Muscle of back (tissue), 13 donors: ENCODE results near the gene ECSCR. TPM values are rescaled to one million over a fixed set of nuclear protein-coding genes. Genes with fewer than 3 reads are reported as not detected.
"Not testable (repeated sequence)": the region's sequence is repeated elsewhere in the genome, so short reads cannot be mapped to it uniquely, and the experiment has no call there.

ENCODE experiments used
- DNase-seq, 3 donors: peaks; one replicate each; pipeline versions ENCODE4 v3.0.0 to v3.0.0-alpha.2; 2013
- long read RNA-seq, 9 donors: transcript quantifications; one replicate each; lab custom pipeline, GENCODE V29; 2026
- polyA plus RNA-seq, 10 donors: library from polyadenylated mRNA; unstranded; fragments of 120-200 nt; gene quantifications; one replicate each; pipeline ENCODE4 v1.2.1, GENCODE V29; 2013; ENCODE audit not compliant: insufficient read length in 10 of 10

Gene ECSCR
- 10 to 100 TPM; 28.8 to 40.9 (median 32.3) TPM for polyA plus RNA-seq
- long read RNA-seq, donor 1, transcript ECSCR-201 (10 exons, 1,035 nt), result major isoform, 6 of 6 reads
- long read RNA-seq, donor 1, partial matches to known transcripts, result 0 of 6 reads
- long read RNA-seq, donor 1, other reads (novel, unspliced or antisense), result 0 of 6 reads
- long read RNA-seq, donor 2, transcript ECSCR-201 (10 exons, 1,035 nt), result major isoform, 7 of 7 reads
- long read RNA-seq, donor 2, partial matches to known transcripts, result 0 of 7 reads
- long read RNA-seq, donor 2, other reads (novel, unspliced or antisense), result 0 of 7 reads
- long read RNA-seq, donor 3, result 0 reads
- long read RNA-seq, donor 4, partial matches to known transcripts, result 0 of 2 reads
- long read RNA-seq, donor 4, other reads (novel, unspliced or antisense), result 0 of 2 reads
- long read RNA-seq, donor 5, transcript ECSCR-201 (10 exons, 1,035 nt), result major isoform, 15 of 15 reads
- long read RNA-seq, donor 5, partial matches to known transcripts, result 0 of 15 reads
- long read RNA-seq, donor 5, other reads (novel, unspliced or antisense), result 0 of 15 reads
- long read RNA-seq, donor 6, transcript ECSCR-201 (10 exons, 1,035 nt), result major isoform, 8 of 8 reads
- long read RNA-seq, donor 6, partial matches to known transcripts, result 0 of 8 reads
- long read RNA-seq, donor 6, other reads (novel, unspliced or antisense), result 0 of 8 reads
- long read RNA-seq, donor 7, transcript ECSCR-201 (10 exons, 1,035 nt), result major isoform, 6 of 6 reads
- long read RNA-seq, donor 7, partial matches to known transcripts, result 0 of 6 reads
- long read RNA-seq, donor 7, other reads (novel, unspliced or antisense), result 0 of 6 reads
- long read RNA-seq, donor 8, transcript ECSCR-201 (10 exons, 1,035 nt), result major isoform, 6 of 6 reads
- long read RNA-seq, donor 8, partial matches to known transcripts, result 0 of 6 reads
- long read RNA-seq, donor 8, other reads (novel, unspliced or antisense), result 0 of 6 reads
- long read RNA-seq, donor 9, partial matches to known transcripts, result 0 of 1 reads
- long read RNA-seq, donor 9, other reads (novel, unspliced or antisense), result 0 of 1 reads

GRCh38 chr5:139462586-139463276 is at the start of gene ECSCR:
ECSCR (minus strand) TSS chr5:139462743; CDS start chr5:139462670, 73 bp downstream.
- DNase-seq, result peak in 1 of 3 donors; percentile 44

GRCh38 chr5:139504722-139505121 is 42.2 kb upstream of the ECSCR start:
- DNase-seq, result not testable (repeated sequence)

- DNase-seq, result not testable (repeated sequence)
Measured at GRCh38 chr5:139503879-139504278, 41.3 kb upstream of the ECSCR start.

- DNase-seq, result not testable (repeated sequence)
Measured at GRCh38 chr5:139503036-139503817, 40.7 kb upstream of the ECSCR start.

- DNase-seq, result no peak
Measured at GRCh38 chr5:139501381-139501780, 38.8 kb upstream of the ECSCR start.

- DNase-seq, result no peak
Measured at GRCh38 chr5:139495638-139496435, 33.3 kb upstream of the ECSCR start.

GRCh38 chr5:139494832-139495231 is 32.3 kb upstream of the ECSCR start:
- no peak for DNase-seq

GRCh38 chr5:139494256-139494655 is 31.7 kb upstream of the ECSCR start:
- no peak for DNase-seq

GRCh38 chr5:139492700-139493192 is 30.2 kb upstream of the ECSCR start:
- no peak for DNase-seq

GRCh38 chr5:139488260-139488659 is 25.7 kb upstream of the ECSCR start:
- DNase-seq, result peak in 1 of 3 donors; percentile 46

GRCh38 chr5:139486201-139486600 is 23.7 kb upstream of the ECSCR start:
- no peak for DNase-seq

GRCh38 chr5:139482890-139483208 is 20.3 kb upstream of the ECSCR start:
- DNase-seq, result not testable (repeated sequence)

GRCh38 chr5:139482050-139482889 is 19.7 kb upstream of the ECSCR start, which contains the start of gene STING1:
STING1 (minus strand) TSS chr5:139482758; CDS start chr5:139481704, 1,054 bp downstream.
- DNase-seq, result peak; percentile 84 to 96 (median 89)

- no peak for DNase-seq
Measured at GRCh38 chr5:139481580-139482049, 19.1 kb upstream of the ECSCR start.

GRCh38 chr5:139481122-139481533 is 18.6 kb upstream of the ECSCR start:
- peak in 2 of 3 donors; percentile 51 to 66 for DNase-seq

GRCh38 chr5:139479729-139480128 is 17.2 kb upstream of the ECSCR start:
- not testable (repeated sequence) for DNase-seq

GRCh38 chr5:139478657-139479423 is 16.3 kb upstream of the ECSCR start:
- not testable (repeated sequence) for DNase-seq
